NT2/D1 (cell line): Measurements from ENCODE around the gene USP6.
"Not testable (repeated sequence)": the region's sequence is repeated elsewhere in the genome, so short reads cannot be mapped to it uniquely, and the experiment has no call there.

Experiments
- SUZ12 ChIP-seq: IDR thresholded peaks from 2 replicates; pipeline ENCODE4 v1.6.1; 2011; ENCODE audit not compliant: insufficient read length, insufficient read depth; ENCODE audit errors: extremely low read depth
- ZNF274 ChIP-seq: IDR thresholded peaks from 2 replicates; pipeline ENCODE4 v1.6.1; 2011; ENCODE audit warnings: mild to moderate bottlenecking, low read depth, low read length

DNA sequence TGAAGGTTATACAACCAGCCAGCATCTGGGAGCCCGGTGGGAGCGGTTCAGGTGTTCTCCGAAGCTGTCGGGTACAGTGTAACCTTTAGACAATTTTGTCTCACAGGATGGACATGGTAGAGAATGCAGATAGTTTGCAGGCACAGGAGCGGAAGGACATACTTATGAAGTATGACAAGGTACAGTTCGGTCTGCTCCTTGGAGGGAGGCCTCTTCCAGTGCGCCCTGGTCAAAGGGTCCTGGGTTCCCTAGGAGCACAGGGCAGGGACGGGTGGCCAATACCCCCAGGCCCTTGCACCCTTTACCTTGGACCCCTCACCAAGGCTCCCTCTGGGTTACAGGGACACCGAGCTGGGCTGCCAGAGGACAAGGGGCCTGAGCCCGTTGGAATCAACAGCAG is 14.4 kb downstream of the USP6 start:
- TF ChIP-seq ZNF274, SUZ12: not testable (repeated sequence)
